ENCODE results near the gene SH2D1B. TPM values are rescaled to one million over a fixed set of nuclear protein-coding genes. Genes with fewer than 3 reads are reported as not detected.

Gene SH2D1B
- total and polyA plus RNA-seq, 2 experiments from 2014 or later: not detected

GRCh38 chr1:162364498-162364897 is 47.4 kb downstream of the SH2D1B start:
- Histone ChIP-seq H3K27me3 (ENCODE audit: insufficient read depth) (no peaks in the 10 kb centered on the region), H4K20me1 (replicated peaks; ENCODE audit: insufficient read depth) (no peaks in the 10 kb centered on the region), H3K4me2 (no peak overlapping the region), H3K36me3 (ENCODE audit: insufficient read depth) (no peaks in the 10 kb centered on the region), H3F3A (replicated peaks; ENCODE audit: low read depth) (no peaks in the 10 kb centered on the region), H3K4me1 (ENCODE audit: insufficient read depth) (no peaks in the 10 kb centered on the region), H3K27ac (ENCODE audit: low read depth) (no peak overlapping the region), H3K4me3 (no peak overlapping the region), H2AFZ (no peak overlapping the region), H3K9me2 (ENCODE audit: insufficient read depth) (no peaks in the 10 kb centered on the region), H3K79me2 (replicated peaks; ENCODE audit: insufficient read depth) (no peaks in the 10 kb centered on the region)
- Mint-ChIP-seq H3K36me3 (ENCODE audit: low read depth) (peaks cover 25% of the 10 kb centered on the region; the same call in 2 of the 3 replicates), H3K4me3 (no peak overlapping the region), H3K4me1 (peaks cover 6% of the 10 kb centered on the region), H3K27me3 (ENCODE audit: insufficient read depth, low read depth, poor library complexity) (peaks cover 14% of the 10 kb centered on the region), H3K9me3 (no peaks in the 10 kb centered on the region), H3K27ac (no peak overlapping the region)
- TF ChIP-seq STAT1 (IDR thresholded peaks at IDR 0.05; ENCODE audit: unreplicated experiment) (no peak), POLR2AphosphoS5 (IDR thresholded peaks at IDR 0.05; ENCODE audit: low read depth) (no peak), CREB1 (CRISPR knock-in tag; IDR thresholded peaks at IDR 0.05; ENCODE audit: low read depth) (no peak), ETS1 (IDR thresholded peaks at IDR 0.05) (no peak)
- ATAC-seq (no peak), DNase-seq (ENCODE audit: low spot score) (no peak)

- H2AFZ ChIP-seq: no peak overlapping the region
- no peaks in the 10 kb centered on the region for H3F3A ChIP-seq (replicated peaks; ENCODE audit: low read depth)
- H3K4me2 ChIP-seq: no peak overlapping the region
- peaks cover 28% of the 10 kb centered on the region; the same call in 2 of the 3 replicates for H3K36me3 Mint-ChIP-seq (ENCODE audit: low read depth)
- no peaks in the 10 kb centered on the region for H3K9me3 Mint-ChIP-seq
- no peaks in the 10 kb centered on the region for H4K20me1 ChIP-seq (replicated peaks; ENCODE audit: insufficient read depth)
- no peaks in the 10 kb centered on the region for H3K4me1 ChIP-seq (ENCODE audit: insufficient read depth)
- H3K79me2 ChIP-seq (replicated peaks; ENCODE audit: insufficient read depth): no peaks in the 10 kb centered on the region
- H3K27ac ChIP-seq (ENCODE audit: low read depth): no peak overlapping the region
- DNase-seq (ENCODE audit: low spot score): no peak
- H3K4me1 Mint-ChIP-seq: peaks cover 6% of the 10 kb centered on the region
- peaks cover 14% of the 10 kb centered on the region for H3K27me3 Mint-ChIP-seq (ENCODE audit: insufficient read depth, low read depth, poor library complexity)
- H3K9me2 ChIP-seq (ENCODE audit: insufficient read depth): no peaks in the 10 kb centered on the region
- peak overlapping the region; percentile 24; the same call in 1 of the 2 replicates for H3K27ac Mint-ChIP-seq
- no peak overlapping the region for H3K4me3 ChIP-seq
- no peak overlapping the region for H3K4me3 Mint-ChIP-seq
- no peaks in the 10 kb centered on the region for H3K27me3 ChIP-seq (ENCODE audit: insufficient read depth)
- H3K36me3 ChIP-seq (ENCODE audit: insufficient read depth): no peaks in the 10 kb centered on the region
- ATAC-seq: no peak
- no peak for TF ChIP-seq STAT1 (IDR thresholded peaks at IDR 0.05; ENCODE audit: unreplicated experiment)
- TF ChIP-seq JUNB (IDR thresholded peaks at IDR 0.05; ENCODE audit: unreplicated experiment): no peak
- no peak for TF ChIP-seq POLR2AphosphoS5 (IDR thresholded peaks at IDR 0.05; ENCODE audit: low read depth)
- TF ChIP-seq ZNF114 (CRISPR knock-in tag; IDR thresholded peaks at IDR 0.05): no peak
- TF ChIP-seq NANOG (IDR thresholded peaks at IDR 0.05; ENCODE audit: borderline replicate concordance): no peak
- TF ChIP-seq CTCF (conservative IDR thresholded peaks at IDR 0.05; ENCODE audit: low read depth in 2 of 2): no peak
- TF ChIP-seq ZNF331 (CRISPR knock-in tag; IDR thresholded peaks at IDR 0.05; ENCODE audit: low read depth): no peak
- no peak for TF ChIP-seq REST (IDR thresholded peaks at IDR 0.05; ENCODE audit: unreplicated experiment)
- TF ChIP-seq CREB1 (CRISPR knock-in tag; IDR thresholded peaks at IDR 0.05; ENCODE audit: low read depth): no peak
These were observed 48.1 kb downstream of the SH2D1B start for GRCh38 chr1:162363823-162364222.
